ENCODE data around the gene RNASEH2C.
"Not testable (repeated sequence)": the region's sequence is repeated elsewhere in the genome, so short reads cannot be mapped to it uniquely, and the experiment has no call there.

Gene RNASEH2C

DNA sequence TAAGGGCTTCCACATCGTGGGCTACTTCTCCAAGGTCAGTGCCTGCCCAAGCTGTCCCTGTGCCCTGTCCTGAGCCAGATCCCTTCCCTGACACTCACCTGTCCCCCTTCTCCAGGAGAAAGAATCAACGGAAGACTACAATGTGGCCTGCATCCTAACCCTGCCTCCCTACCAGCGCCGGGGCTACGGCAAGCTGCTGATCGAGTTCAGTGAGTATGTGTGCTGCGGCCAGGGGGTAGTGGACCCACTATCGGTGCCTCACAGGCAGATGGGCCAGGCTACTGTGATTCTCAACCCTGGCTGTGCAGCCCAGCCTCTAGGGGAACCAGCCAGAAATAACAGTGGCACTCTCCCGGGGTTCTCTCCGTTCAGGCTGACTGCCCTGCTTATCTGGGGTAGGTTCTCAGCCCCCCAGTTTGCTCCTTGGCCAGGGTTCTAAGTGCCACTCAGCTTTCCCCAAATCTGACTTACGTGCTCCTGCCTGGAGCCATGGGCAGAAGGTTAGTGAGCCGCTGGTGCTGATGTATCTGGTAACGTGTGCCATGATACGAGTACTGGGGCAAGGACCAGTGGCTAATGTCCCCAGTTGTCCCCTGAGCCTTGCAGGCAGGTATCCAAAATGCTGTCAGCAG lies 3.7 kb downstream of the RNASEH2C start:
- no peak for DNase-seq

DNA sequence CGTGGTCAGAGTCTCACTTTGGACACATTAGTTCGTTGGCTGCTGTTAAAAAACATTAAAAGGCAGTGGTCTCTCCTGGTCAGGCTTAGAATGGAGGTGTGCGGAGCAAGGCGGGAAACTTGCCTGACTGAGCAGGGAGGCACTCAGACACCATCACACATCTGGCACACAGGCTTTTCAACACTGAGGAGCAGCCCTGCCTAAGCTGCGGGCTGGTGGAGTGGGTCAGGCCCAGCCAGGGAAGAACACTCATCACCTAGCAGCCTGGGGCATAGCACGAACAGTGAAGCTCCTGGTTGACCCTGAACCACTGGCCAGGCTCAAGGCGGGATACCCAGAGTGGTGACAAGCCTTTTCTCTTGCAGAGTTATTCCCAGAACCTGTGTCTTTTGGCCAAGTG lies 4.3 kb downstream of the RNASEH2C start:
- no peak for DNase-seq

DNA sequence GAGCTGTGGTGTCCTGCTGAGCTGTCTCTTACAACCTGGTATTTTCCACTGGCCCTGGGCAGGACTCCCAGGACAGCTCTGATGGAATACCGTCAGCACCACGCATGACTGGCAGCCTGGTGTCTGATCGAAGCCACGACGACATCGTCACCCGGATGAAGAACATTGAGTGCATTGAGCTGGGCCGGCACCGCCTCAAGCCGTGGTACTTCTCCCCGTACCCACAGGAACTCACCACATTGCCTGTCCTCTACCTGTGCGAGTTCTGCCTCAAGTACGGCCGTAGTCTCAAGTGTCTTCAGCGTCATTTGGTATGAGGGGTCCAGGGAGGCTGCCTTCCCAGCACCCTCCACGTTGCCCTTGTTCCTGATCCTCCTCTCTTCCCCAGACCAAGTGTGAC lies 6.2 kb downstream of the RNASEH2C start:
- DNase-seq = no peak

DNA sequence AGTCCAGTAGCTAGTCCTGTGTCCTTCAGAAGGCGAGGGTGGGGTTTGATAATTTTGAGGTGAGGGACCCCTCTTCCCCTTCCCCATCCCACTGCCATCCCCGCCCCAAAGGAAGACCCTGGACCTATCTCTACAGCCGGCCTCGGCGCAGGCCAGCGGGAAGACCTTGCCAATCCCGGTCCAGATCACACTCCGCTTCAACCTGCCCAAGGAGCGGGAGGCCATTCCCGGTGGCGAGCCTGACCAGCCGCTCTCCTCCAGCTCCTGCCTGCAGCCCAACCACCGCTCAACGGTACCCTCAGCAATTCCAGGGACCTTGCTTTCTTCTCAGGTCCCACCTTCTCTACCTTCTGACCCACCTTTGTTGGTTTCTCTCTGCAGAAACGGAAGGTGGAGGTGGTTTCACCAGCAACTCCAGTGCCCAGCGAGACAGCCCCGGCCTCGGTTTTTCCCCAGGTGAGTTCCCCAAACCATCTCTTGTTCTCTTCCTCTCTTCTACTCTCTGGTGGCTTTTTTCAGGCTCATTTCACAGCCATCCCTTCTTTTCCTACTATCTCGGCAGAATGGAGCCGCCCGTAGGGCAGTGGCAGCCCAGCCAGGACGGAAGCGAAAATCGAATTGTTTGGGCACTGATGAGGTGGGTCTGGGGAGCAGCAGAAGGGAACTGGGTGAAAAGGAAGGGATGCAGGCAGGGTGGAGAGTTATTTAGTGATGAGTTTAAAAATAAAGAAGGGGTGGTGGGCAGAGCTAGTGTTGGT lies 7.2 kb downstream of the RNASEH2C start:
- DNase-seq = no peak

DNA sequence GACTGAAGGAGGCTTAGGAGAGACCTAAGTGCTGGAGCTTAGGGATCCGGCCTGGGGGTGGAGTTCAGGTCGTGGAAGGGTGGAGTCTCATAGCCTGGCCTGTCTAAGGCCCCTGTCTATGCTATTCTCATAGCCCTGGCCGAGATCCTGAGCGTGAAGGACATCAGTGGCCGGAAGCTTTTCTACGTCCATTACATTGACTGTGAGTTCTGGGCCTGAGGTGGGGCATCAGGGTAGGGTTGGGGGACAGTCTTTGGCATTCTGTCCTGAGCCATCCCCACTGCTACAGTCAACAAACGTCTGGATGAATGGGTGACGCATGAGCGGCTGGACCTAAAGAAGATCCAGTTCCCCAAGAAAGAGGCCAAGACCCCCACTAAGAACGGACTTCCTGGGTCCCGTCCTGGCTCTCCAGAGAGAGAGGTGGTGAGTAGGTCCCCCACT lies 7.9 kb downstream of the RNASEH2C start:
- no peak for DNase-seq

DNA sequence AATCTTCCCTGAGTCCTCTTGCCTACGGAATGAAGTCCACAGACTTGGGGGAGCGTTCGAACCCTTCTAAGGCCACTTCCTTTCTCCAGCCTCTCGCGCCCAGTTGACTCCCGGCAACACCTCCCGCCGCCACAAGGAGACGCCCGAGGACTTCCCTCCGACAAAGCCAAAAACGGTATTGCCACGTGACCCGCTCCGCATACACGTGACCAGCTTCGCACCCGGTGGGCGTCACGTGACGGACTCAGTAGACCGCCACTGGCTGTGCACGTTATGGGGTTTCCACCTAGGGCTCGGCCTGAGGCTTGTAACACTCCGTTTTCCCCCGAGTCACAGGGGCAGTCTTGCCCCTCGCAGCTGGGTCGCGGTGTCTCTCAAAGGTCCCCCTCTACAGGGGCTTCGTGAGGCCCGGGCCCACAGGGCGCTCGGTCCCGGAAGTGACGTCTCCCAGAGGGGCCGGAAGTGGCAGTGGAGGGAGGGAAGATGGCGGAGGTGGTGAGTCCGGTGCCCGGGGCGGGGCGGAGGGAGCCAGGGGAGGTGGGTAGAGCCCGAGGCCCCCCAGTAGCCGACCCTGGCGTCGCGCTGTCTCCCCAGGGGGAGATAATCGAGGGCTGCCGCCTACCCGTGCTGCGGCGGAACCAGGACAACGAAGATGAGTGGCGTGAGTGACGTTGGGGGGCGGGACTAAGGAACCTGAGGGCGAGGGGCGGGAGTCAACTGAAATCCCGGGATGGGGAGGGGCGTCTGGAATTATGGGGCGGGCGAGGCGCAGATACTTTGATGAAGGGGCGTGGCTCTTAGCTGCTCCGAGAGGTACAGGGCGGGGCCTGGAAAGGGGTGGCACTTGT lies 8.6 kb downstream of the RNASEH2C start, which contains the start of gene KAT5:
KAT5 (plus strand) TSS at position 468 of the 848 bp plus-strand sequence; CDS start at position 484, 16 bp downstream.
- DNase-seq = peak; percentile 99

DNA sequence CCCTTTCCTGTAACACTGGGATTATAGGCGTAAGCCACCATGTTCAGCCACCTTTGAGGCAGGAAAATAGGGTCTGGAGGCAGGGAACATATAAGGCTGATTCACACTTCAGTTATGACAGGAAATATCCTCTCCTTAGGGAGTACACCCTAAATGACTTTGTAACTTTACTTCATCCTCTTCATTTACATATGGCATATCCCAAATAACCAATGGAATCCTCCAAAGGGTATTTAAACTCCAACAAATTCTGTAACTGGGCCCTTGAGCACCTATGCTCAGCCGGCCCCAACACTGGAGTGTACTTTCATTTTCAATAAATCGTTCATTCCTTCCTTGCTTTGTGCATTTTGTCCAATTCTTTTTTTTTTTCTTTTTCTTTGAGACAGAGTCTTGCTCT lies 10.2 kb downstream of the RNASEH2C start:
- no peak for DNase-seq

DNA sequence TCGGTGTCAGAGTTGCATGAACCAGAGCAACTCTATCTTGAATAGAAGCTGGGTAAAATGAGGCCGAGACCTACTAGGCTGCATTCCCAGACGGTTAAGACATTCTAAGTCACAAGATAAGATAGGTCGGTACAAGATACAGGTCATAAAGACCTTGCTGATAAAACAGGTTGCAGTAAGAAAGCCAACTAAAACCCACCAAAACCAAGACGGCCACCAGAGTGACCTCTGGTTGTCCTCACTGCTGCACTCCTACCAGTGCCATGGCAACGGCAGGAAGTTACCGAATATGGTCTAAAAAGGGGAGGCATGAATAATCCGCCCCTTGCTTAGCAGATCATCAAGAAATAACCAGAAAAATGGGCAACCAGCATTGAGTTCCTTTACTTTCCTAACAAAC lies 10.9 kb downstream of the RNASEH2C start:
- DNase-seq = no peak

DNA sequence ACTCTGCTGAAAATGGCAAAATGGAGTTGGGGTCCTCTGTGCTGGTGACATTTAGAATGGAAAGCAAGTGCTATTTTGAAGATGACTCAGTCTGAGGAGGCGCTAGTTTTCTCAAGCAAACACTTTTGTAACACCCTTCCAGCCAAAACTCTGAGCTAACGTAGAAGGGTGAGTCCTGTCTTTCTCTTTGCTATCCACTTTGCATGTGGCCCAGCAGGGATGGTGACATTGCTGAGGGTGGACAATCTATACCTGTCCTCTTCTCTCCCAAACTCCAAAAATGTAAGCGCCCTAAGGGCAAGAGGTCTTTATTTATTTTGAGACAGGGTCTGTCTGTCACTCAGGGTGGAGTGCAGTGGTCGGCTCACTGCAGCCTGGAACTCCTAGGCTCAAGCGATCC lies 12.1 kb downstream of the RNASEH2C start:
- no peak for DNase-seq

DNA sequence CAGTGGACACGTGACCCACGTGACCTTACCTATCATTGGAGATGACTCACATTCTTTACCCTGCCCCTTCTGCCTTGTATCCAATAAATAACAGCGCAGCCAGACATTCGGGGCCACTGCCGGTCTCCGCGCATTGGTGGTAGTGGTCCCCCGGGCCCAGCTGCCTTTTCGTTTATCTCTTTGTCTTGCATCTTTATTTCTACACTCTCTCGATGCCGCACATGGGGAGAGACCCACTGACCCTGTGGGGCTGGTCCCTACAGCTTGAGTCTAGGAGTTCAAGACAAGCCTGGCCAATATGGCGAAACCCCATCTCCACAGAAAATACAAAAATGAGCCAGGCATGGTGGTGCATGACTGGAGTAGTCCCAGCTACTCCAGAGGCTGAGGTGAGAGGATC lies 13.6 kb downstream of the RNASEH2C start:
- DNase-seq = not testable (repeated sequence)

DNA sequence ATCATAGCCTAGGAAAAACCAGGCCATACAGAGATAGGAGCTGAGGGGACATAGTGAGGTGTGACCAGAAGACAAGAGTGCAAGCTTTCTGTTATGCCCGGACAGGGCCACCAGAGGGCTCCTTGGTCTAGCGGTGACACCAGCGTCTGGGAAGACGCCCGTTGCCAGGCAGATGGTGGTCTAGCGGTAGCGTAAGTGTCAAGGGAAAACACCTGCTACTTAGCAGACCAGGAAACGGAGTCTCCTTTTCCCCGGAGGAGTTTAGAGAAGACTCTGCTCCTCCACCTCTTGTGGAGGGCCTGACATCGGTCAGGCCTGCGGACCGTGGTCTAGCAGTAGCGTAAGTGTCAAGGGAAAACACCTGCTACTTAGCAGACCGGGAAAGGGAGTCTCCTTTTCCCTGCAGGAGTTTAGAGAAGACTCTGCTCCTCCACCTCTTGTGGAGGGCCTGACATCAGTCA lies 14.3 kb downstream of the RNASEH2C start:
- peak; percentile 69 for DNase-seq

DNA sequence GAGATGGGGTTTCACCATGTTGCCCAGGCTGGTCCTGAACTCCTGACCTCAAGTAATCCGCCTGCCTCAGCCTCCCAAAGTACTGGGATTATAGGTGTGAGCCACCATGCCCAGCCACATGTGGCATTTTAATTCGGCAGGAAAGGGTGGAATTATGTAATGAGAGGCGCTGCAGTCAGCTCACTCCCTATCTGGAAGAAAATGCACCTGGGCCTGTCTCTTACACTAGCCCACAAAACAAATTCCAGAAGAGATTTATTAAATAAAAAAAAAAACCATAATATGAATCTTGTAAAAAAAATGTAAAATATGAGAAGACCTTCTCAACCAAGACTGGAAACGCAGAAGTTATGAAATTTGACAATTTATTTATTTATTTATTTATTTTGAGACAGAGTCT lies 16.8 kb downstream of the RNASEH2C start:
- DNase-seq = no peak

DNA sequence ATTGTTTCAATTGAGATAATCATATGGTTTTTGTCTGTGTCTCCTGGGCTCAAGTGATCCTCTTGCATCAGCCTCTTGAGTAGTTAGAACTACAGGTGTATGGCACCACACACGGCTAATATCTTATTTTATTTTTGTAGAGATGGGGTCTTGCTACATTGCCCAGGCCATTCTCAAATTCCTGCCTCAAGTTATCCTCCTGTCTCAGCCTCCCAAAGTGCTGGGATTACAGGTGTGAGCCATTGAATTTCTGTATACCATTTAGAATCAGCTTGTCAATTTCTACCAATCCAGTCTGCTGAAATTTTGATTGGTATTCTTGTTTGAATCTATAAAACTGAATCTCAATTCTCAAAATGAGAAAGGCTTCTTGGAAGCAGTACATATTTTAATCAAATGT lies 18.9 kb downstream of the RNASEH2C start:
- no peak for DNase-seq

DNA sequence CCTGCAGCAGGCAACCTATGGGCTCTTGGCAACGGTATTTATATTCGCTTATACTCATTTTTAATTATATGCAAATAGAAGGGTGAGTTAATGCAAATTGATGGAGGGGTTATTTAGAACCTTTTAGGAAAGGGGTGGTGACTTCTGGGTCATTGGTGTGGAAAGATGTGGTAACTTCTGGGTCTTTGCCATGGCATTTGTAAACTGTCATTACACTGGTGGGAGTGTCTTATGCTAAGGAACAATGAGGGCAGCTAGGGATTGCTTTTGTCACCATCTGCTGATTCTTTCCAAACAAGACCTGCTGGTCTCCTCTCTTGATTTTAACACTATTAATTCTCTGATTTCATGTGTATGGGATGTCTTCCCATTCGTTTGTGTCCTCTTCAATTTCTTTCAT lies 20.2 kb downstream of the RNASEH2C start:
- DNase-seq = no peak

DNA sequence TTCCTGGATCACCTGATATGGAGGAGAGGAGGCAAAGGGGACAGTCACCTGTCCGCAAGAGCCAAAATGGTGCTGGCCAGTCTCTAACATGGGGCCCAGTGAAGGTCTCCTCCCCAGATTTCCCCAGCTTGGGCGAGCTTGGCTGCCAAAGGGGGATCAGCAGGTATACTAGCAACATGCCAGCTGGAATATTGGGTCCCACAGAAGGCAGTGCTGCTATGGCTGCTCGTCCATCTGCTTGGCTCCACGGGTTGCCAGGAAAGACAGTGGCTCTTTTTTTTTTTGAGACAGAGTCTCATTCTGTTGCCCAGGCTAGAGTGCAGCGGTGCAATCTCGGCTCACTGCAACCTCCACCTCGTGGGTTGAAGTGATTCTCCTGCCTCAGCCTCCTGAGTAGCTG lies 21.3 kb downstream of the RNASEH2C start:
- no peak for DNase-seq

DNA sequence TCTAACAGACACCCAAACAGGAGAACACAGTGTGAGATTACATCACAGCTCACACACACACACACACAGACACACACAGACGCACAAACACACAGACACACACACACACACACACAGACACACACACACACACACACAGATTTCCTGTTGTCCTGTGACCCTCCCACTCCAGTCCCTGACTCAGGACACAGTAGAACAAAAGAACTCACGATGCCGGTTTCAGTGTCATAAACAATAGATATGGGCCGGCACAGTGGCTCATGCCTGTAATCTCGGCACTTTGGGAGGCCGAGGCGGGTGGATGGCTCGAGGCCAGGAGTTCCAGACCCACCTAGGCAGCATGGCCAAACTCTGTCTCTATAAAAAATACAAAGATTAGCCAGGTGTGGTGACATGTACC lies 22.4 kb downstream of the RNASEH2C start:
- no peak for DNase-seq

DNA sequence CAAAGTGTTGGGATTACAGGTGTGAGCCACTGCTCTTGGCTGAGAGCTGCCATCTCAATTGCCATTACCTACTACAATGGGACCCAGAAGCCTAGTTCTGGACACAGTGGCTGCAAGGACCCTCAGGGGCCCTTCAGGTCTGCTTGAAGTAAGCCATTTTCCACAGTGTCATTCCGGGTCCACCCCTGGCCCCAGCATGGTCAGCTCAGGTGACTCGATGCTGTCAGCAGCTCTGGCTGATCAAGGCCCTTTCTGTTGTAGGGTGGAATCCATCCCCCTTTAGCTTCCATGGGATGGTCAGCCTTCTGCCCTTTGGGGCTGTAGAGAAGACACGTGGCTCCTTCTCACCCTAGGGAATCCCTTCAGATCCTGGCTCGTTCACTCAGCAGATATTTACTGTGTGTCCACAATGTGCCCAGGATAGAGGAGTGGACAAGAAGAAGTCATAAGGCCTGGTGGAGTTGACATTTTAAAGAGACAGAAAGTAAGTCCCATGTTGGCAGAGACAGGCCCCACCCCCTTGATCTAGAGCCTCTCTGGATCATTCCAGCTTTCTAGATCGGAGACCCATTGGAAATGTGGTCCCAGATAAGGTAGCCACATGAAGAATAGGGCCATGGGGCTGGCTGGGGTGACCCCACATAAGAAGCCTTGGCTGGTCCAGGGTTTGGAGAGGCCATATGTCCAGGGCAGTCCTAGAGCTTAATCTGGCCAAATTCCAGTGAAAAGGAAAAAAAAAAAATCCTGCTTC lies 23.6 kb downstream of the RNASEH2C start:
- DNase-seq = no peak

DNA sequence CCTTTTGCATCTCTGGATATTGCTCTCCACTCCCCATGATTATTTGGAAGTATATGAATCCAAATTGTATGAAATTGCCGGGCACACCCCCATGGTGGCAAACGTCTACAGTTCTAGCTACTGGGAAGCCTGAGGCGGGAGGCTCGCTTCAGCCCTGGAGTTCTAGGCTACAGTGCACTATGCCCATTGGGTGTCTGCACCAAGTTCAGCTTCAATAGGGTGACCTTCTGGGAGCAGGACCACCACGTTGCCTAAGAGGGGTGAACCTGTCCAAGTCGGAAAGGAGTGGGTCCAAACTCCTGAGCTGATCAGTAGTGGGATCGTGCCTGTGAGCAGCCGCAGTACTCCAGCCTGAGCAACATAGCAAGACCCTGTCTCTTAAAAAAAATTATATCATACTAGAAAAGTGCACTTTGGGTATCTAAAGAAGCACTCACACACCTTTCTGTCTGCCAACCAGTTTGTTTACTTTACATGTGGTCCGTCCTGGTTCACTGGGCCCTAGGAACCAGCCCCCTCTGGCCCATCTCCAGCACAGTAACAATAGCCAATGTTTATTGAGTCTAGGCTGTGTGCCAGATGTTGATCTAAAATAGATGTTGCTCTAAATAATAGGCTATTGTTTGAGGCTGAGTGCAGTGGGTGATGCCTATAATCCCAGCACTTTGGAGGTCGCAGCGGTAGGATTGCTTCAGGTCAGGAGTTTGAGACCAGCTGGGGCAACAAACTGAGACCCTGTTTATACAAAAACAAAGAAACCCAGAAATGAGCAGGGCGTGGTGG lies 24.9 kb downstream of the RNASEH2C start:
- DNase-seq = peak; percentile 91

DNA sequence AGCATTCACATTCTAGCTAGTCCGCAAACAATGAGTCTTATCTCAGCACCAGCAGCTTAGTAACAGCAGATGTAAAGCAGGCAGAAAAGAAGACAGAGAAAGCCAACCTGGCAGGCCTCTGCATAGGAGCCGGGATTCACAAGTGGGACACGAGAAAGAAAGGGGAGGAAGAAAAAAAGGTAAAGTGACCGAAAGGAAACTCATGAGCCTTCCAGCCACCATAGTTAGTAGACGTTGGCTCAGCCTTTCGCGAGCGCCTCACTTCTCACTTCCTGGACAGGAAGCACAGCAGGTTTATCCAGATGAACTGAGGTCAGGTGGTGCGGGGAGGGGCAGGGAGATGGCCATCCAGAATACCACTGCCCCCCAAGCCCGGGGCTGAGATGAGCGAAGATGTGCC lies 28.2 kb downstream of the RNASEH2C start:
- no peak for DNase-seq

DNA sequence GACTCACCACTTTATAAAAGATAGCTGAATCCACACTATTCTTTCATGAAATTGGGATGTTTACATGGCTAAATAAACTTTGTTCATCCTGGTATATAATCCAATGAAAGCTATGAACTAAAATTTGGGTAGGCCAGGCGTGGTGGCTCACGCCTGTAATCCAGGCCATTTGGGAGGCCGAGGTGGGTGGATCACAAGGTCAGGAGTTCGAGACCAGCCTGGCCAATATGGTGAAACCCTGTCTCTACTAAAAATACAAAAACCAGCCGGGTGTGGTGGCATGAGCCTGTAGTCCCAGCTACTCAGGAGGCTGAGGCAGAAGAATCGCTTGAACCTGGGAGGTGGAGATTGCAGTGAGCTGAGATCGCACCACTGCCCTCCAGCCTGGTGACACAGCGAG lies 28.8 kb downstream of the RNASEH2C start:
- not testable (repeated sequence) for DNase-seq

DNA sequence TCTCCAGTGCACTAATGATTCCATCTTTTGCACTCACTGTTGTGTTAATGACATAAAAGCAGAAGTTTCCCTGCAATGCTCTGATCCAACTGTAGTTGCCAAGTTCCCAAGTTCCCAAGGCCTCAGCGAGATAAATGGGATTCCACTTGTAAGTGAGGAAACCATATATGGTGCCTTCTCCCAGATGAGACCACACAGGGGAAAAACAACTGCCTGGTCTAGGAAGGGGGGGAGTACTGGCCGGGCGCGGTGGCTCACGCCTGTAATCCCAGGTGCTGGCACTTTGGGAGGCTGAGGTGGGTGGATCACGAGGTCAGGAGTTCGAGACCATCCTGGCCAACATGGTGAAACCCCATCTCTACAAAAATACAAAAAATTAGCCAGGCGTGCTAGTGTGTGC lies 34.6 kb downstream of the RNASEH2C start:
- no peak for DNase-seq

DNA sequence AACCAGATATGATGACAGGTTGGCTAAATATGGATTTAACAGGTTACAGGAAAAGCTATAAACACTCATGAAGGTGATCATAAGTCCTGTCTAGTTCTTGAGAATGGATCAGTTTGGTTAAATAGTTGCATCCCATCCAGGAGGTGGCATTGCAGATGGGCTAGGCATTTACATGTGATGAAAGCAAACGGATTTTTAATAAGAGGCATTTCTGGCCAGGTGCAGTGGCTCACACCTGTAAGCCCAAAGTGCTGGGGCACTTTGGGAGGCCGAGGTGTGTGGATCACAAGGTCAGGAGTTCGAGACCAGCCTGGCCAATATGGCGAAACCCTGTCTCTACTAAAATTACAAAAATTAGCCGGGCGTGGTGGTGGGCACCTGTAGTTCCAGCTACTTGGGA lies 37.1 kb downstream of the RNASEH2C start:
- not testable (repeated sequence) for DNase-seq
